Endothelial cell of umbilical vein (primary cell): Measurements from ENCODE around the gene DIMT1. TPM values are rescaled to one million over a fixed set of nuclear protein-coding genes. Genes with fewer than 3 reads are reported as not detected.

Experiments used
- BruUV-seq: library from RNA; stranded (reverse); fragments of 400-500 nt; replicated peaks from 2 replicates; lab custom pipeline; 2021; lab: Mats Ljungman, UMichigan
- CTCF ChIA-PET: fragments of 300-600, 350-600 bp; sonication (Branson Sonifier 250); formaldehyde crosslinking; loops from one replicate; lab custom pipeline; 2021; ENCODE audit warnings: antibody characterized with exemption, inconsistent platforms; lab: Charles Lee
- POLR2A ChIA-PET: fragments of 300-600, 350-600 bp; sonication (Branson Sonifier 250); formaldehyde crosslinking; loops from one replicate; lab custom pipeline; 2021; ENCODE audit warnings: antibody characterized with exemption, inconsistent platforms; lab: Charles Lee
- DNase-seq: peaks from one replicate; pipeline ENCODE4 v3.0.0-alpha.2; 2011; ENCODE audit warnings: low read depth, low spot score
- FAIRE-seq: peaks from 2 replicates; lab custom pipeline; 2011; peaks lifted over from hg19 to GRCh38; lab: Jason Lieb, UNC
- H2AFZ ChIP-seq: 2 replicates; pipeline ENCODE4 v1.6.0; 2012; ENCODE audit warnings: low read depth, low read length, control low read depth, inconsistent platforms
- H3K27ac ChIP-seq: 2 replicates; pipeline ENCODE4 v1.5.1; 2011; ENCODE audit warnings: low read depth, mild to moderate bottlenecking, control low read depth, low read length, moderate library complexity; ENCODE audit not compliant: insufficient read depth
- H3K27me3 ChIP-seq, 2 experiments: 2 replicates each; pipeline versions ENCODE4 v1.6.0 to v1.6.1; 2011; ENCODE audit warnings: low read length in 2 of 2, mixed read lengths in 1 of 2; ENCODE audit not compliant: control insufficient read depth in 2 of 2, insufficient read depth in 2 of 2
- H3K36me3 ChIP-seq, 2 experiments: 2 replicates in 1 of 2; 3 replicates in 1 of 2; pipeline ENCODE4 v1.5.1; 2011; ENCODE audit warnings: low read length in 2 of 2, mild to moderate bottlenecking in 1 of 2, moderate library complexity in 1 of 2; ENCODE audit not compliant: control insufficient read depth in 2 of 2, insufficient read depth in 2 of 2; ENCODE audit errors: extremely low read depth in 1 of 2
- H3K4me1 ChIP-seq: 3 replicates; pipeline ENCODE4 v1.5.1; 2011; ENCODE audit warnings: mild to moderate bottlenecking, low read length; ENCODE audit not compliant: control insufficient read depth, insufficient read depth; ENCODE audit errors: extremely low read depth
- H3K4me2 ChIP-seq: 2 replicates; pipeline ENCODE4 v1.6.1; 2011; ENCODE audit warnings: low read length, control low read depth, mixed read lengths; ENCODE audit not compliant: insufficient read depth
- H3K4me3 ChIP-seq, 3 experiments: fragments of 200-600 bp in 1 of 3; sonication (generic), shearing (Covaris generic) in 1 of 3; replicated peaks in 1 of 3; 2 replicates each; pipeline ENCODE4 v1.5.1; 2011 to 2016; ENCODE audit warnings: control low read depth in 3 of 3, low read length in 3 of 3, mild to moderate bottlenecking in 2 of 3, inconsistent platforms in 1 of 3, low read depth in 1 of 3, moderate library complexity in 1 of 3; ENCODE audit not compliant: insufficient read depth in 1 of 3
- H3K79me2 ChIP-seq: 2 replicates; pipeline ENCODE4 v1.6.0; 2012; ENCODE audit warnings: low read length, inconsistent platforms; ENCODE audit not compliant: control insufficient read depth, insufficient read depth
- H3K9ac ChIP-seq: replicated peaks from 2 replicates; pipeline ENCODE3; 2011; ENCODE audit warnings: low read length, control low read depth; ENCODE audit not compliant: insufficient read depth; ENCODE audit errors: extremely low read depth
- H3K9me1 ChIP-seq: replicated peaks from 3 replicates; pipeline ENCODE4 v1.6.0; 2011; ENCODE audit warnings: mild to moderate bottlenecking, low read length; ENCODE audit not compliant: control insufficient read depth, insufficient read depth; ENCODE audit errors: extremely low read depth
- H3K9me3 ChIP-seq: replicated peaks from 2 replicates; pipeline ENCODE4 v1.5.1; 2012; ENCODE audit warnings: low read length, inconsistent platforms; ENCODE audit not compliant: control insufficient read depth, insufficient read depth
- H4K20me1 ChIP-seq: replicated peaks from 2 replicates; pipeline ENCODE3; 2011; ENCODE audit warnings: mild to moderate bottlenecking, low read length; ENCODE audit not compliant: control insufficient read depth, insufficient read depth; ENCODE audit errors: extremely low read depth
- CTCF ChIP-seq, 2 donors: IDR thresholded peaks; 1 replicate in 1 of 2; 2 replicates in 1 of 2; pipeline ENCODE4 v1.5.1; 2011; ENCODE audit warnings: low read length in 2 of 2, mild to moderate bottlenecking in 2 of 2, moderate library complexity in 2 of 2, control low read depth in 1 of 2, inconsistent platforms in 1 of 2, low read depth in 1 of 2; ENCODE audit not compliant: insufficient read depth in 1 of 2; ENCODE audit errors: extremely low read depth in 1 of 2
- EZH2 ChIP-seq: IDR thresholded peaks from 2 replicates; pipeline ENCODE4 v1.6.1; 2012; ENCODE audit warnings: borderline replicate concordance, low read depth, mild to moderate bottlenecking, moderate library complexity, low read length, inconsistent platforms; ENCODE audit not compliant: severe bottlenecking
- FOS ChIP-seq: IDR thresholded peaks from 2 replicates; pipeline ENCODE4 v1.6.1; 2011; ENCODE audit warnings: mild to moderate bottlenecking, low read length, moderate library complexity, borderline replicate concordance; ENCODE audit not compliant: insufficient read depth
- GATA2 ChIP-seq: IDR thresholded peaks from 2 replicates; pipeline ENCODE4 v1.7.0; 2011; ENCODE audit warnings: low read depth, mild to moderate bottlenecking, moderate library complexity, mixed read lengths, low read length; ENCODE audit not compliant: insufficient read length, insufficient read depth
- JUN ChIP-seq: IDR thresholded peaks from 2 replicates; pipeline ENCODE4 v1.6.1; 2011; ENCODE audit warnings: borderline replicate concordance, low read depth; ENCODE audit not compliant: insufficient read length, insufficient read depth
- MAX ChIP-seq: IDR thresholded peaks from 2 replicates; pipeline ENCODE4 v1.6.1; 2011; ENCODE audit not compliant: insufficient read depth, insufficient read length
- MYC ChIP-seq: IDR thresholded peaks from one replicate; pipeline ENCODE4 v1.6.1; 2011; ENCODE audit warnings: mild to moderate bottlenecking, low read depth, low read length
- POLR2A ChIP-seq: IDR thresholded peaks from 2 replicates; pipeline ENCODE4 v1.6.1; 2012; ENCODE audit warnings: low read depth, mild to moderate bottlenecking, control low read depth, low read length
- POLR2AphosphoS5 ChIP-seq: IDR thresholded peaks from 2 replicates; pipeline ENCODE4 v1.6.1; 2012; ENCODE audit warnings: low read depth, mild to moderate bottlenecking, control low read depth, low read length, moderate library complexity; ENCODE audit not compliant: insufficient read depth
- dilution Hi-C: fragments of 300-500 bp; cut with MboI; formaldehyde crosslinking; loops from one replicate; pipeline ENCODE4 v1.15.0; 2019; ENCODE audit warnings: low sequenced_read_pairs; ENCODE audit not compliant: extremely low pct_ligation_motif_present
- intact Hi-C: fragments of 100-400 bp; cut with micrococcal nuclease; formaldehyde crosslinking; loops from one replicate; pipeline ENCODE4 v1.10.0; 2022
- polyA plus RNA-seq, 4 experiments: library from polyadenylated mRNA; depleted of rRNA in 3 of 4; stranded (reverse) in 3 of 4; unstranded in 1 of 4; fragments of >200 nt; gene quantifications; 2 replicates each; pipeline versions ENCODE4 v1.2.1 to v1.2.3, GENCODE V29; 2011 to 2012; ENCODE audit warnings: missing spikeins in 1 of 4
- total RNA-seq: library from RNA; stranded (reverse); gene quantifications from 2 replicates; pipeline ENCODE4 v1.2.3, GENCODE V29; 2021

The DIMT1 gene
- total and polyA plus RNA-seq, 2 donors (not counting 3 experiments of a cell fraction or from before 2014, with no cell fraction given): 21.9 to 34.4 TPM

- POLR2A ChIA-PET: no interaction called here
- no TSS peak for BruUV-seq
- H3K9me3 ChIP-seq: no peaks in the 10 kb centered on the region
- no peaks in the 10 kb centered on the region for H3K27me3 ChIP-seq
- FAIRE-seq: no peak
- dilution Hi-C loops: no loop called here
- H3K9ac ChIP-seq: no peak overlapping the region
- no peak for TF ChIP-seq EZH2
- TF ChIP-seq JUN: no peak
- no peak overlapping the region for H3K27ac ChIP-seq
- no peak overlapping the region for H2AFZ ChIP-seq
- DNase-seq: no peak
- no peaks in the 10 kb centered on the region for H3K79me2 ChIP-seq
- H3K4me3 ChIP-seq: no peak overlapping the region
- CTCF ChIA-PET: no interaction called here
- no peaks in the 10 kb centered on the region for H3K9me1 ChIP-seq
- intact Hi-C loops: no loop called here
- H3K4me1 ChIP-seq: no peaks in the 10 kb centered on the region
- peaks cover 6 to 17% of the 10 kb centered on the region in 2 experiments for H3K36me3 ChIP-seq
- no peaks in the 10 kb centered on the region for H4K20me1 ChIP-seq
- H3K4me2 ChIP-seq: no peak overlapping the region
Observed at GRCh38 chr5:62372600-62372999, 31.1 kb downstream of the DIMT1 start.

- dilution Hi-C loops (no loop called here), intact Hi-C loops (no loop called here)
- no peak overlapping the region for H3K9ac ChIP-seq
- CTCF ChIA-PET: no interaction called here
- H3K79me2 ChIP-seq: no peaks in the 10 kb centered on the region
- no peak for TF ChIP-seq JUN
- no peak for TF ChIP-seq FOS
- no peak for TF ChIP-seq POLR2A
- no peak for TF ChIP-seq MAX
- no peak for TF ChIP-seq GATA2
- TF ChIP-seq EZH2: no peak
- TF ChIP-seq POLR2AphosphoS5: no peak
- TF ChIP-seq CTCF (IDR thresholded peaks at IDR 0.05; ENCODE audit: extremely low read depth in 1 of 2, insufficient read depth in 1 of 2, low read depth in 1 of 2, low read length in 2 of 2): no peak
- TF ChIP-seq MYC: no peak
- DNase-seq: no peak
- POLR2A ChIA-PET: no interaction called here
- H3K36me3 ChIP-seq: peaks cover 6 to 15% of the 10 kb centered on the region in 2 experiments
- no peaks in the 10 kb centered on the region for H3K9me1 ChIP-seq
- no peaks in the 10 kb centered on the region for H3K9me3 ChIP-seq
- BruUV-seq: no TSS peak
- no peak for FAIRE-seq
- no peak overlapping the region for H3K4me2 ChIP-seq
- H3K4me1 ChIP-seq: no peaks in the 10 kb centered on the region
- no peak overlapping the region for H2AFZ ChIP-seq
- H3K27me3 ChIP-seq: no peaks in the 10 kb centered on the region
- H3K4me3 ChIP-seq: no peak overlapping the region
- no peaks in the 10 kb centered on the region for H4K20me1 ChIP-seq
- H3K27ac ChIP-seq: no peak overlapping the region
Observed at GRCh38 chr5:62371409-62371808, 32.3 kb downstream of the DIMT1 start.
